HUDEP-2 (cell line): ENCODE data around the gene BPIFB2.
"Not testable (repeated sequence)": the region's sequence is repeated elsewhere in the genome, so short reads cannot be mapped to it uniquely, and the experiment has no call there.

Experiments
- DNase-seq, 76 experiments: peaks; one replicate each; lab custom pipeline; 2025; ENCODE audit not compliant: unreplicated experiment in 76 of 76; lab: John Stamatoyannopoulos, UW

BPIFB2 gene

GRCh38 chr20:33007376-33008335, at the start of gene BPIFB2:
TSS of gene BPIFB2 (plus strand) at chr20:33007704. CDS start at chr20:33008575, 871 bp downstream.
- no peak for DNase-seq

- no peak for DNase-seq
These were observed 48.9 kb upstream of the BPIFB2 start for GRCh38 chr20:32958574-32958973.

- DNase-seq, result no peak
These were observed 47.9 kb upstream of the BPIFB2 start for GRCh38 chr20:32959351-32960221.

GRCh38 chr20:32960222-32960518, 47.3 kb upstream of the BPIFB2 start:
- DNase-seq, result no peak

- no peak for DNase-seq
These were observed 46.4 kb upstream of the BPIFB2 start for GRCh38 chr20:32960849-32961731.

GRCh38 chr20:32962053-32962452, 45.5 kb upstream of the BPIFB2 start:
- no peak for DNase-seq

GRCh38 chr20:32962646-32963045, 44.9 kb upstream of the BPIFB2 start:
- not testable (repeated sequence) for DNase-seq

- DNase-seq, result no peak
These were observed 44.3 kb upstream of the BPIFB2 start for GRCh38 chr20:32963176-32963575.

- no peak for DNase-seq
These were observed 42.9 kb upstream of the BPIFB2 start for GRCh38 chr20:32964575-32964974.

- DNase-seq, result no peak
These were observed 42.4 kb upstream of the BPIFB2 start for GRCh38 chr20:32965115-32965514.

GRCh38 chr20:32965581-32966373, 41.7 kb upstream of the BPIFB2 start:
- DNase-seq, result no peak

- DNase-seq, result no peak
These were observed 41.1 kb upstream of the BPIFB2 start for GRCh38 chr20:32966382-32966781.

- no peak for DNase-seq
These were observed 40.4 kb upstream of the BPIFB2 start for GRCh38 chr20:32966881-32967781.

- DNase-seq, result no peak
These were observed 39.5 kb upstream of the BPIFB2 start for GRCh38 chr20:32967961-32968457.

- DNase-seq, result no peak
These were observed 38.8 kb upstream of the BPIFB2 start for GRCh38 chr20:32968478-32969241.

- DNase-seq, result no peak
These were observed 38.0 kb upstream of the BPIFB2 start for GRCh38 chr20:32969356-32970114.
